DOHH2 (cell line): Measurements from ENCODE around the gene DZANK1.
"Not testable (repeated sequence)": the region's sequence is repeated elsewhere in the genome, so short reads cannot be mapped to it uniquely, and the experiment has no call there.

ENCODE experiments used
- H3F3A ChIP-seq: fragments of 200-600 bp; sonication (generic), shearing (Covaris generic); 2 replicates; pipeline ENCODE4 v1.6.0; 2016; ENCODE audit warnings: antibody characterized with exemption, mild to moderate bottlenecking; ENCODE audit not compliant: control insufficient read depth, insufficient read depth
- H3K27ac ChIP-seq: fragments of 200-600 bp; sonication (generic); 2 replicates; pipeline ENCODE4 v1.5.1; 2014; ENCODE audit warnings: low read depth, mild to moderate bottlenecking, low read length, moderate library complexity
- H3K27me3 ChIP-seq: fragments of 200-600 bp; sonication (generic); 2 replicates; pipeline ENCODE4 v1.6.1; 2014; ENCODE audit warnings: mild to moderate bottlenecking, low read length, mixed read lengths; ENCODE audit not compliant: control insufficient read depth
- H3K36me3 ChIP-seq: fragments of 200-600 bp; sonication (generic); 2 replicates; pipeline ENCODE4 v1.6.1; 2014; ENCODE audit warnings: mild to moderate bottlenecking, low read length, moderate library complexity, mixed read lengths; ENCODE audit not compliant: control insufficient read depth
- H3K4me1 ChIP-seq: fragments of 200-600 bp; sonication (generic); 2 replicates; pipeline ENCODE4 v1.6.1; 2014; ENCODE audit warnings: mild to moderate bottlenecking, low read length, mixed read lengths; ENCODE audit not compliant: control insufficient read depth
- H3K4me2 ChIP-seq: fragments of 200-600 bp; sonication (generic); 2 replicates; pipeline ENCODE4 v1.6.0; 2014; ENCODE audit warnings: mild to moderate bottlenecking, low read length, moderate library complexity
- H3K4me3 ChIP-seq: fragments of 200-600 bp; sonication (generic); 2 replicates; pipeline ENCODE4 v1.5.1; 2014; ENCODE audit warnings: mild to moderate bottlenecking, low read length, mixed read lengths
- H3K79me2 ChIP-seq: fragments of 200-600 bp; sonication (generic); 2 replicates; pipeline ENCODE4 v1.6.1; 2014; ENCODE audit warnings: mild to moderate bottlenecking, low read length, mixed read lengths; ENCODE audit not compliant: control insufficient read depth
- H3K9me2 ChIP-seq: fragments of 200-600 bp; sonication (generic); replicated peaks from 2 replicates; pipeline ENCODE4 v1.6.1; 2014; ENCODE audit warnings: mild to moderate bottlenecking, low read length, mixed read lengths; ENCODE audit not compliant: control insufficient read depth
- H3K9me3 ChIP-seq: fragments of 200-600 bp; sonication (generic); 2 replicates; pipeline ENCODE4 v1.6.1; 2014; ENCODE audit warnings: antibody characterized with exemption, low read length, mixed read lengths; ENCODE audit not compliant: control insufficient read depth, insufficient read depth
- H4K20me1 ChIP-seq: fragments of 200-600 bp; sonication (generic); 2 replicates; pipeline ENCODE4 v1.6.0; 2014; ENCODE audit warnings: low read depth, mild to moderate bottlenecking, antibody characterized with exemption, low read length, moderate library complexity; ENCODE audit not compliant: control insufficient read depth, insufficient read depth
- EZH2phosphoT487 ChIP-seq: fragments of 200-600 bp; sonication (generic); IDR thresholded peaks from 2 replicates; pipeline ENCODE4 v1.6.1; 2017; ENCODE audit warnings: borderline replicate concordance, mild to moderate bottlenecking, antibody characterized with exemption, low read length, moderate library complexity, mixed read lengths
- TF ChIP-seq, protein P1 (sequence below): fragments of 200-600 bp; sonication (generic); IDR thresholded peaks from one replicate; pipeline ENCODE4 v1.5.1; 2014; ENCODE audit warnings: antibody characterized with exemption, mild to moderate bottlenecking, low read depth, low read length; ENCODE audit not compliant: poor library complexity, severe bottlenecking

Gene DZANK1

DNA sequence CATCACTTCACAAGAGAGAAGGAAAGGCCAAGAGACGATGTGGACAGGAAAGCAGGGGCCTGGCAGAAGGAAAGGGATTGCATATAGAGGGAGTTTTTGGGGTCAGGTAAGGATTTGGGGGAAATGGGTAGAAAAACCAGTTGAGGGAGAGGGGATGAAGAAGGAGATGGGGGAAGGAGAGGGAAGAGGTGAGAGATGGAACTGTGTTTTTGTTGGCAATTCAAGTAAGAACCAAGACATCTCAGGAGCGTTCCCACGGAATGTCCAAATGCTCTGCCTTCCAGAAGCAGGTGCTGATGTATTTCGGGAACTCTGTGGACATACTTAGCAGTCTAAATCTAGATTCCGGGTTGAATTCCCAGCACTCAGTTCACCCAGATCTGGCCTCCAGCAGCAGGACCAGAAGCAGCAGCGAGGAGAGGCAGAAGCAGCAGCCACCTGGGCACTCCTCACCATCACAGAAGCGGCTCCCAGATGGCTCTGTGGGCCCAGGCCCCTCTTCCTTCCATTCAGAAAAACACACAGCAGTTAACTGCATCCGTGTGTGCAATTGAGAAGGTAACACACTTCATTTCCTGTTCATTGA lies 88.8 kb downstream of the DZANK1 start:
- Histone ChIP-seq H3K4me1 (no peaks in the 10 kb centered on the region), H3K4me2 (no peak overlapping the region)

GRCh38 chr20:18375551-18375950 lies 91.3 kb downstream of the DZANK1 start:
- H3K4me1 ChIP-seq, H4K20me1 ChIP-seq, H3K36me3 ChIP-seq, H3K27me3 ChIP-seq, H3K4me3 ChIP-seq, H3K79me2 ChIP-seq, H3F3A ChIP-seq, H3K9me2 ChIP-seq, H3K27ac ChIP-seq, H3K4me2 ChIP-seq, H3K9me3 ChIP-seq: not testable (repeated sequence)

More for the DNA sequence above, 88.8 kb downstream of the DZANK1 start:
- Histone ChIP-seq H3K9me2 (no peaks in the 10 kb centered on the region), H3F3A (no peaks in the 10 kb centered on the region), H3K36me3 (no peaks in the 10 kb centered on the region), H3K27me3 (no peaks in the 10 kb centered on the region), H3K79me2 (no peaks in the 10 kb centered on the region), H3K4me3 (no peak overlapping the region), H3K9me3 (no peaks in the 10 kb centered on the region), H3K27ac (no peak overlapping the region), H4K20me1 (no peaks in the 10 kb centered on the region)
- TF ChIP-seq, protein P1, sequence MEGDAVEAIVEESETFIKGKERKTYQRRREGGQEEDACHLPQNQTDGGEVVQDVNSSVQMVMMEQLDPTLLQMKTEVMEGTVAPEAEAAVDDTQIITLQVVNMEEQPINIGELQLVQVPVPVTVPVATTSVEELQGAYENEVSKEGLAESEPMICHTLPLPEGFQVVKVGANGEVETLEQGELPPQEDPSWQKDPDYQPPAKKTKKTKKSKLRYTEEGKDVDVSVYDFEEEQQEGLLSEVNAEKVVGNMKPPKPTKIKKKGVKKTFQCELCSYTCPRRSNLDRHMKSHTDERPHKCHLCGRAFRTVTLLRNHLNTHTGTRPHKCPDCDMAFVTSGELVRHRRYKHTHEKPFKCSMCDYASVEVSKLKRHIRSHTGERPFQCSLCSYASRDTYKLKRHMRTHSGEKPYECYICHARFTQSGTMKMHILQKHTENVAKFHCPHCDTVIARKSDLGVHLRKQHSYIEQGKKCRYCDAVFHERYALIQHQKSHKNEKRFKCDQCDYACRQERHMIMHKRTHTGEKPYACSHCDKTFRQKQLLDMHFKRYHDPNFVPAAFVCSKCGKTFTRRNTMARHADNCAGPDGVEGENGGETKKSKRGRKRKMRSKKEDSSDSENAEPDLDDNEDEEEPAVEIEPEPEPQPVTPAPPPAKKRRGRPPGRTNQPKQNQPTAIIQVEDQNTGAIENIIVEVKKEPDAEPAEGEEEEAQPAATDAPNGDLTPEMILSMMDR: no peak
- TF ChIP-seq EZH2phosphoT487: no peak

DNA sequence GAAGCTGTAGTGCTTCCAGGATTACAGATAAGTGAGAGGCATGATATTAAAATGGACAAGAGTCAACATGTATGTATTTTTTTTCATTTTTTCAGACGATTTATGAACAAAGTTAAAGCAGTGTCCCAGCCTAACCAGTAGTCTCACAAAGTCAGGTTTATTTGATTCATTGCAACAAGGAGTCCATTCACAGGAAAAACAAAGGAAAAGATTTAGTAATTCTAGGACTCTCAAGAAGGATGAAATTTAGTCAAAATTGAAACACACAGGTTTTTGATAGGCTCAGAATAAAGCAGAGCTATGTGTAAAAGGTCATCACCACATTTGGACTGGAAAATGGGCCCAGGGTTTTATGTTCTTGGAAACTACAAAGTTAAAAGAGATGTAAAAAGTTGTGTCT lies 94.5 kb downstream of the DZANK1 start:
- H3K4me1 ChIP-seq: no peaks in the 10 kb centered on the region
- no peak overlapping the region for H3K4me2 ChIP-seq
- no peaks in the 10 kb centered on the region for H3K9me3 ChIP-seq
- TF ChIP-seq EZH2phosphoT487: no peak
- H3K79me2 ChIP-seq: no peaks in the 10 kb centered on the region
- H3F3A ChIP-seq: no peaks in the 10 kb centered on the region
- H3K27ac ChIP-seq: no peak overlapping the region
- H3K4me3 ChIP-seq: no peak overlapping the region
- H3K36me3 ChIP-seq: no peaks in the 10 kb centered on the region
- H4K20me1 ChIP-seq: no peaks in the 10 kb centered on the region
- H3K27me3 ChIP-seq: no peaks in the 10 kb centered on the region
- no peaks in the 10 kb centered on the region for H3K9me2 ChIP-seq

DNA sequence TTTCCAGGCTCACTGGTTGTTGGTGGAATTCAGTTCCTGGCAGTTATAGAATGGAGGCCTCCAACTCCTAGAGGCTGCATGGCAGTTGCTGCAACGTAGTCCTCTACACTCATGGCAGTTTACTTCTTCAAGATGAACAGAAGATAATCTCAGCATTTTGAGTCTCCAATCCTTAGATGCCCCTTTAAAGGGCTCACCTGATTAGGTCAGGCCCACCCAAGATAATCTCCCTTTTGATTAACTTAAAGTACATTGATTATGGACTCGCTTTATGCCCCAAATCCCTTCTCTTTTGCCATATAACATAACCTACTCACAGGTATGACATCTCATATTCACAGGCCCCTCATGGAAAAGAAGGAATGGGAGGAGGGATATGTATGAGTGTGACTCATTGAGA lies 102.1 kb downstream of the DZANK1 start:
- Histone ChIP-seq H3K79me2 (no peaks in the 10 kb centered on the region), H3K9me3 (no peaks in the 10 kb centered on the region), H3K9me2 (no peaks in the 10 kb centered on the region), H3F3A (no peaks in the 10 kb centered on the region), H3K4me1 (no peaks in the 10 kb centered on the region), H3K4me2 (no peak overlapping the region), H3K4me3 (no peak overlapping the region), H3K27me3 (0 out of 2 replicates have a peak, but pooled peaks cover 3% of the 10 kb centered on the region), H3K27ac (no peak overlapping the region), H3K36me3 (no peaks in the 10 kb centered on the region), H4K20me1 (no peaks in the 10 kb centered on the region)
- TF ChIP-seq EZH2phosphoT487: no peak
- TF ChIP-seq, protein P1: no peak
